RWPE1 (cell line): Measurements from ENCODE around the gene TRIM71.
A peak's percentile ranks its signal among the peaks of the same experiment; 100 is the strongest.
"Not testable (repeated sequence)": the region's sequence is repeated elsewhere in the genome, so short reads cannot be mapped to it uniquely, and the experiment has no call there.

ENCODE experiments used
- CTCF ChIA-PET: fragments of 350-600 bp; sonication (Branson Sonifier 250); formaldehyde crosslinking; extraction: SDS; loops from one replicate; lab custom pipeline; 2021; lab: Yijun Ruan, JAX
- POLR2A ChIA-PET: fragments of 400-600 bp; formaldehyde crosslinking; extraction: SDS; loops from one replicate; lab custom pipeline; 2020; ENCODE audit warnings: antibody characterized with exemption; ENCODE audit not compliant: low non-redundant PET; lab: Yijun Ruan, JAX
- DNase-seq: peaks from one replicate; pipeline ENCODE4 v3.0.0; 2012; ENCODE audit warnings: low spot score
- H3K27ac ChIP-seq: fragments of 450-650 bp; 2 replicates; pipeline ENCODE4 v1.5.1; 2017
- TF ChIP-seq, protein P1 (sequence below): fragments of 450-650 bp; conservative IDR thresholded peaks from 2 replicates; pipeline ENCODE4 v1.5.1; 2017; ENCODE audit warnings: low read depth, mild to moderate bottlenecking

TRIM71 gene

DNA sequence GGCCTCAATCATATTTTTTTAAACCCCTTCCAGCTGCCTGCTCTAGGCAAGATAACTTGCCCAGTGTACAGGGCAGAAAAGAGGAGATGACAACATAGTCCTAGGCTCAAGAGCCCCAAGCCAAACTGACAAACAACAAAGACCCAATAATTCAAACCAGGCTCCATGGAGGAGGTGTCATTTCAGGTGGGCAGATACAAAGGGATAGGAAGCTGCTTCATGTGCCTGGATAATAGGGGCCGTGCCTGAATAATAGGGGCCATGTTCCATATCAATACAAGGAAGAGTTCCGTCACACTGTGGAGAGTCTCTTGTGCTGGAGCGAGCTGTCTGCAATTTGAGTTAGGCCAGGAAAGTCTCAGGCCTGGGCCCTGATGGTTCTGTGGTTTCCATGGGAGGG is 35.4 kb upstream of the TRIM71 start:
- ChIA-PET POLR2A (no interaction called here), CTCF (no interaction called here)
- no peak for DNase-seq
- peak overlapping the region; percentile 54 for H3K27ac ChIP-seq
- TF ChIP-seq, protein P1, sequence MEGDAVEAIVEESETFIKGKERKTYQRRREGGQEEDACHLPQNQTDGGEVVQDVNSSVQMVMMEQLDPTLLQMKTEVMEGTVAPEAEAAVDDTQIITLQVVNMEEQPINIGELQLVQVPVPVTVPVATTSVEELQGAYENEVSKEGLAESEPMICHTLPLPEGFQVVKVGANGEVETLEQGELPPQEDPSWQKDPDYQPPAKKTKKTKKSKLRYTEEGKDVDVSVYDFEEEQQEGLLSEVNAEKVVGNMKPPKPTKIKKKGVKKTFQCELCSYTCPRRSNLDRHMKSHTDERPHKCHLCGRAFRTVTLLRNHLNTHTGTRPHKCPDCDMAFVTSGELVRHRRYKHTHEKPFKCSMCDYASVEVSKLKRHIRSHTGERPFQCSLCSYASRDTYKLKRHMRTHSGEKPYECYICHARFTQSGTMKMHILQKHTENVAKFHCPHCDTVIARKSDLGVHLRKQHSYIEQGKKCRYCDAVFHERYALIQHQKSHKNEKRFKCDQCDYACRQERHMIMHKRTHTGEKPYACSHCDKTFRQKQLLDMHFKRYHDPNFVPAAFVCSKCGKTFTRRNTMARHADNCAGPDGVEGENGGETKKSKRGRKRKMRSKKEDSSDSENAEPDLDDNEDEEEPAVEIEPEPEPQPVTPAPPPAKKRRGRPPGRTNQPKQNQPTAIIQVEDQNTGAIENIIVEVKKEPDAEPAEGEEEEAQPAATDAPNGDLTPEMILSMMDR = no peak

DNA sequence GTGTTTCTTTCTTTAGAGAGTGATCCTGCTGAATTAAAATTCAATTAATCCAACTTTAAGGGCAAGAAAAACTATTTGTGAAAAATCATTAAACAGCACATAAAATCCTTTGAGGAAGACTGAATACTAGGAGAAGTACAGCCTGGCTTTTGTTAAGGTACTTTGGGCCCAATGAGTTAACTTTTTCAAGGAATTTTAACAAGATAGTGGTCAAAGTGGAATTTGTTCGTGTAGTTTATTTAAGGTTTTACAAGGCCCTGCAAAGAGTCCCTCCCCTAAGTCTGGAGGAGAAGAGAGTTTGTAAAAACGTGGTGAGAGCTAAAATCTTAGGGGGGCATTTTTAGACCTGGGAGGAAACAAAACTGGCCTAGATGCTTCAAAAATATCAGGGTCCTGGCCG is 26.0 kb upstream of the TRIM71 start:
- H3K27ac ChIP-seq = no peak overlapping the region
- ChIA-PET POLR2A (no interaction called here), CTCF (interaction anchor here (1.2 kb wide), 1 partner anchor 10 kb away, joined by 5 read pairs; no protein-coding TSS in a partner anchor)
- no peak for DNase-seq
- TF ChIP-seq, protein P1 = no peak

DNA sequence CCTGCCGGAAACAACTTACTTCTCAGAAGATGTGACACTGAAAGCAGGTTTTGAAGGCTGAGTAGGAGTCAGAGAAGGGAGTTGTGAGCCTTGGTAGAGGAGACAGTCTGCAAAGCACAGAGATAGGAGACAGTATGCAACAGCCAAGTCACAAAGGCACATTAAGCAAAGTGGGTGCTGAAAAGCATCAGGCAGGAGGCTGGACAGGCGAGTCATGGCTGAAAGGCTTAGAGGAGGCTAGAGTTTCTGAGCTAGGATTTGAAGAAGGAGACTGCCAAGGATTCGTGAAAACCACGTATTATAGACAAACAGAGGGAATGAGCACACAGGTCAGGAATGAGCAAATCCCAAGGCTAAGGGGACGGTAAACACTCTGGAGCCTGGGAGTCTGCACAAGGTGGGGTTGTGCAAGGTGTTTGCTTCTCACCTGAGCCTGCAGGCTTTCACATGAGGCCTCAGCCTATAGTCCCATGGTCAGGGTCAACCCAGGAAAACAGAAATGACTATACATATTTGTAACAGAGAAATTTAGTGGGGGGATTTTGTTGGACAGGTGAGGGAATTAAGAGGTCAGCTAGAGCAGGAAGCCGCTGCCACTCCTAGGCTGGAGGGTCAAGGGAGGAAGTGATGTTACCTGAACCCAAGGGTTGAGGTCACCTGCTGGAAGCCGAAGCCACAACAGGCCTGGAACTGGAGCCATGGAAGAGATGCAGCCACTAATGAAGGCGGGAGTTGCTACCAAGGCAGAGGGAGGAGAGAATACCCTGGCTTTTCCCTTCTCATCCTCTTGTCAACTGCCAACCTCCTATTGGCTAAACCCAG is 23.1 kb upstream of the TRIM71 start:
- CTCF ChIA-PET = no interaction called here
- TF ChIP-seq, protein P1 = no peak
- DNase-seq = no peak
- no peak overlapping the region for H3K27ac ChIP-seq
- POLR2A ChIA-PET = no interaction called here

DNA sequence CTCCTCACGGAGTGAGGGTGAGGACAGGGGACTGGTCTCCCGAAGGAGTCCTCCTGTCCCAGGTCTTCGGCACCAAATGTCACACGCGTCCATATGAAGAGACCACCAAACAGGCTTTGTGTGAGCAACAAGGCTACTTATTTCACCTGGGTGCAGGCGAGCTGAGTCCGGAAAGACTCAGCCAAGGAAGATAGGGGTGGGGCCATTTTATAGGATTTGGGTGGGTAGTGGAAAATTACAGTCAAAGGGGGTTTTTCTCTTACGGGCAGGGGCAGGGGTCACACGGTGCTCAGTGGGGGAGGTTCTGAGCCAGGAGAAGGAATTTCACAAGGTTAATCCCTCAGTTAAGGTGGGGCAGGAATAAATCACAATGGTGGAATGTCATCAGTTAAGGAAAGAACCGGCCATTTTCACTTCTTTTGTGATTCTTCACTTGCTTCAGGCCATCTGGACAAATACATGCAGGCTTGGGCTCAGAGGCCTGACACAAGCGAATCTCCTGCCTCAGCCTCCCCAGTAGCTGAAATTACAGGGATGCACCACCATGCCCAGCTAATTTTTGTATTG is 21.3 kb upstream of the TRIM71 start:
- CTCF ChIA-PET = interaction anchor here (0.6 kb wide), 1 partner anchor 1120 kb away, joined by 3 read pairs; no protein-coding TSS in a partner anchor
- POLR2A ChIA-PET, DNase-seq, H3K27ac ChIP-seq: not testable (repeated sequence)

DNA sequence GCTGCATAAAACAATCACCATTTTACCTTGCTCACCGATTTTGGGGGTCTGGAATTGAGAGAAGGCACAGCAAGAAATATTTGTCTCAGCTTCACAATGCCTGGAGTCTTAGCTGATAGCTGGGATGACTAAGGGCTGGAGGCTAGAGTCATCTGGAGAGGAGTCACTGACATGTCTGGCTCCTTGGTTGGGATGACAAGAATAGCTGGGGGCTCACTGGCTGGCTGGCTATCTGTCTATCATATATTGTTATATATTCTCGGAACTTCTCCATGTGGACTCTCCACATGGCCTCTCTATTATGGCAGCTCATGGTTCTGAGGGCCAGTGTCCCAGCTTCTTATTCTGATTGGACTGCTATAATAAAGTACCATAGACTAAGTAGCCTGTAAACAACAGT is 20.0 kb upstream of the TRIM71 start:
- ChIA-PET POLR2A (no interaction called here), CTCF (no interaction called here)
- no peak overlapping the region for H3K27ac ChIP-seq
- no peak for DNase-seq
- TF ChIP-seq, protein P1 = no peak

DNA sequence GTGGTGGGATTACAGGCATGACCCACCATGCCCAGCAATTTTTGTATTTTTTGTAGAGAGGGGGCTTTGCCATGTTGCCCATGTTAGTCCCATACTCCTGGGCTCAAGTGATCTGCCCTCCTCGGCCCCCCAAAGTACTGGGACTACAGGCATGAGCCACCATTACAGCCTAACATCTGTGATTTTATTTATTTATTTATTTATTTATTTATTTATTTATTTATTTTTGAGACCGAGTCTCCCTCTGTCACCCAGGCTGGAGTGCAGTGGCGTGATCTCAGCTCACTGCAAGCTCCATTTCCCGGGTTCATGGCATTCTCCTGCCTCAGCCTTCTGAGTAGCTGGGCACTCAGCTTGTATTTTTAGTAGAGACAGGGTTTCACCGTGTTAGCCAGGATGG is 16.4 kb upstream of the TRIM71 start:
- POLR2A ChIA-PET, DNase-seq, CTCF ChIA-PET: not testable (repeated sequence)

DNA sequence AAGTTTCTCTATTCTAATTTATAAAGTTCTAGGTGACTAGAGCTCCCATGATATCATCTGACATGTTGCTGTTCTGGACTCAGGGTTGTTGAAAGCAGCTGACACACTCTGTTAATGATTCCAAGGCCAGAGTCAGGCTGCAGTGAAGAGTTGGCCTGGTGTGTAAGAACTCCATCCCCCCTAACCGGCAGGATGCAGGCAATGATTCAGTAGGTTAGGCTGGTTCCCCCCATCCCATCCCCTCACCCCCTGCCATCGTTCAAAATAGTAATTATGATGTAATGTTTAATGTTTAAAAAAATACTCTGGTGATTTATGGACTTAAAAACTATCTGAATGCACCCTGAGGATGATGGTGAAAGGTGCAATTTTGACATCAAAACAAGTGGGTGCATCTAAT is 4.6 kb upstream of the TRIM71 start:
- DNase-seq = no peak
- TF ChIP-seq, protein P1 = no peak
- no peak overlapping the region for H3K27ac ChIP-seq
- CTCF ChIA-PET = no interaction called here
- POLR2A ChIA-PET = no interaction called here

More for the DNA sequence above, 16.4 kb upstream of the TRIM71 start:
- not testable (repeated sequence) for H3K27ac ChIP-seq
